AG04449 (cell line): Measurements from ENCODE around the gene CHPF2.
A peak's percentile ranks its signal among the peaks of the same experiment; 100 is the strongest.

Experiments
- CTCF ChIA-PET: fragments of 350-600 bp; formaldehyde crosslinking; extraction: SDS; loops from one replicate; lab custom pipeline; 2021; ENCODE audit warnings: antibody characterized with exemption; lab: Yijun Ruan, JAX
- POLR2A ChIA-PET: fragments of 400-600, 350-600 bp; formaldehyde crosslinking; extraction: SDS; loops from one replicate; lab custom pipeline; 2020; ENCODE audit warnings: antibody characterized with exemption, inconsistent platforms; lab: Yijun Ruan, JAX
- DNase-seq: peaks from one replicate; pipeline ENCODE4 v3.0.0-alpha.2; 2010; ENCODE audit warnings: low read depth, low spot score
- H3K4me3 ChIP-seq: 2 replicates; pipeline ENCODE4 v1.5.1; 2011; ENCODE audit warnings: low read depth, mild to moderate bottlenecking, control low read depth, low read length
- CTCF ChIP-seq: IDR thresholded peaks from one replicate; pipeline ENCODE4 v1.5.1; 2011; ENCODE audit warnings: mild to moderate bottlenecking, moderate library complexity, low read length, control low read depth, inconsistent platforms; ENCODE audit not compliant: insufficient read depth; ENCODE audit errors: missing control alignments

CHPF2 gene

DNA sequence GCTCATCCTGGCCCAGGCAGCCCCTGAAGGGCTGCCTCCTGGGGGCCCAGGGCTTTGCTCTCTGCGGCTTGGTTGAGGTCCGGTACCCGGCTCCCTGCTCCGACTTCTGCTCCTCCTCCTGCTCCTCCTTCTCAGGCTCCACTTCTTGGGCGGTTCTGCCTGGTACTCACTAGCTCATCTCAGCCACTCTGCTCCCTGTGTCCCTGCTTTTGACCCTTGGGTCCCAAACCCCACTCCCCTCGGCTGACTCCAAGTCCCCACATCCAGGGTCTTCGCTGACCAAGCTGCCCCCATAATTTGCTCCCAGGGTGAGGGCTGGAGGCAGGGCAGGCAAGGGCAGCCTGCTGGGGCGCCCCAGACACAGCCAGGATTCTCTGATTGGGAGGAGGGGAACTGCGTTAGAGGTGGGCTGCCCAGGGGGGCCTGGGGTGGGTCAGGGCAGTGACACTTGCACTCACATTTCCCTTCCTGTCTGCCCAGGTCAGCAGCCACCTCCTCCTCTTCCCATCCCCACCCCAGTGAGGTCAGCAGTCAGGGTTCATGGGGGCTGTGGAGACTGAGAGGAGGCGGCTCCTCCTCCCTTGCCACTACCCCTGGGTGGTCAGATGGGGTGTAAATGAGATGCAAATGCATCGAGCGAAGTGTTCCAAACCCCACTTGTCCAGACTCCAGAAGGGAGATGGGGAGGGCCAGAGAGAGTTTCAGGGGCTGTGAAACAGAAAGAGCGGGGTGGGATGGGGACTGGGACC lies 14.0 kb downstream of the CHPF2 start:
- H3K4me3 ChIP-seq, result peak overlapping the region; percentile 75
- no peak for TF ChIP-seq CTCF
- POLR2A ChIA-PET, result interaction anchor here (0.9 to 1.9 kb wide), 2 partner anchors 19 kb away, joined by 3 to 8 read pairs; partner anchors contain the start of gene ABCF2
- CTCF ChIA-PET, result interaction anchor here (0.7 to 9.7 kb wide), 12 partner anchors 8 to 135 kb away, joined by 3 to 130 read pairs (median 4); partner anchors contain the start of genes ABCF2 and CHPF2
- DNase-seq, result no peak

- no peak for DNase-seq
- CTCF ChIA-PET, result interaction anchor here (0.7 to 9.7 kb wide), 11 partner anchors 9 to 123 kb away, joined by 3 to 130 read pairs (median 5); partner anchors contain the start of genes ABCF2 and CHPF2
- peak overlapping the region; percentile 75 for H3K4me3 ChIP-seq
- POLR2A ChIA-PET, result interaction anchor here (0.7 to 1.9 kb wide), 4 partner anchors 14 to 123 kb away, joined by 3 to 8 read pairs (median 4); partner anchors contain the start of genes ABCF2 and CHPF2
- TF ChIP-seq CTCF, result no peak
These were observed 14.7 kb downstream of the CHPF2 start for GRCh38 chr7:151246851-151247580.

- no peak for TF ChIP-seq CTCF
- CTCF ChIA-PET, result interaction anchor here (0.6 to 9.7 kb wide), 10 partner anchors 8 to 123 kb away, joined by 3 to 130 read pairs (median 4); partner anchors contain the start of genes ABCF2 and CHPF2
- peak overlapping the region; percentile 75 for H3K4me3 ChIP-seq
- POLR2A ChIA-PET, result interaction anchor here (0.6 to 1.9 kb wide), 6 partner anchors 15 to 777 kb away, joined by 3 to 8 read pairs (median 4); partner anchors contain the start of genes ABCF2 and CHPF2
- DNase-seq, result no peak
These were observed 15.5 kb downstream of the CHPF2 start for GRCh38 chr7:151247611-151248345.

DNA sequence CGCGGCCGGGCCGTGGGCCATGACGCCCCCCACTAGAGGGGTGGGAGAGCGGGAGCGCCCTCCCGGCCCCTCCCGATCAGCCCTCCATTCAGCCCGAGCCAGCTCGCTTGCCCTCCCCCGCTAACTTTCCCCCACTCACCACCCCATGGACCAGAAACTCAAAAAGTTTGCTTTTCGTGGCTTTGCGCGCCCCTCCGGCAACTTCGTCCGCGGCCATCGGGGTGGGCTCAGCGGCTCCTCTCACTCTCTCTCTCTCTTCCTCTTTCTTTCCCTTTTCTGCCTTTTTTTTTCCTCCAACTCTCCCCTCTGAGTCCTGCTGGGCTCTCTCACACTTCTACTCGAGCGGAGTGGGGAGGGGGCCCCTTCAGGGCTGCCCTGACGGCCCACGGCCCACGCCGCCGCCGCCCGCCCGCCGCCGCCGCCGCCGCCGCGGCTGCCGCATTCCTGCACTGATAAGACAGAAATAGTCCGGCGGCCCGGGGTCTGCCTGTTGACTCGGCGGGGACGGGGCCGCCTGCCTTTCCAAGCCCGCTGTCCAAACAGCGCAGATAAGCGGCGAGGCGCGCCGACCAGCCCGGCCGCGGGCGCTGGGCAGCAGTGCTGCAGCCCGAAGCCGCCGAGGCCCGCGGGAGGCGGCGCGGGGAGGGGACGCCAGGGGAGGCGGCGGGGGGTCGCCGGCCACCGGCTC lies 16.2 kb downstream of the CHPF2 start, which contains the start of gene SMARCD3:
TSS of gene SMARCD3 (minus strand) at position 349 of the 688 bp plus-strand sequence. CDS start at position 217, 132 bp downstream.
- DNase-seq, result no peak
- CTCF ChIA-PET, result interaction anchor here (0.6 to 9.7 kb wide), 5 partner anchors 9 to 124 kb away, joined by 3 to 130 read pairs (median 7); partner anchors contain the start of genes ABCF2 and CHPF2
- TF ChIP-seq CTCF, result no peak
- POLR2A ChIA-PET, result interaction anchor here (0.8 to 1.9 kb wide), 3 partner anchors 16 to 30 kb away, joined by 3 to 8 read pairs (median 3); partner anchors contain the start of genes ABCF2 and CHPF2
- peak within 1 kb of the TSS; percentile 75 for H3K4me3 ChIP-seq

- TF ChIP-seq CTCF, result no peak
- DNase-seq, result no peak
- POLR2A ChIA-PET, result interaction anchor here (0.8 kb wide), 1 partner anchor 17 kb away, joined by 3 read pairs; the partner anchor contains the start of gene CHPF2
- H3K4me3 ChIP-seq, result peak overlapping the region; percentile 75
- CTCF ChIA-PET, result interaction anchor here (1.1 kb wide), 1 partner anchor 33 kb away, joined by 3 read pairs; no protein-coding TSS in a partner anchor
These were observed 16.9 kb downstream of the CHPF2 start for GRCh38 chr7:151249034-151249731.
